GM18870 (cell line): ENCODE measurements around the gene SYNJ2.

ENCODE experiments used
- ATAC-seq: cut with Tn5 transposase; IDR thresholded peaks from one replicate; pipeline ENCODE4 v1.9.1; 2021; ENCODE audit warnings: moderate library complexity; ENCODE audit not compliant: unreplicated experiment

SYNJ2 gene

GRCh38 chr6:157997893-157998608 lies 16.4 kb downstream of the SYNJ2 start:
- no peak for ATAC-seq

GRCh38 chr6:157998707-157999167 lies 17.1 kb downstream of the SYNJ2 start:
- ATAC-seq: no peak

- no peak for ATAC-seq
These were observed 17.7 kb downstream of the SYNJ2 start for GRCh38 chr6:157999168-158000051.

- ATAC-seq: no peak
These were observed 19.1 kb downstream of the SYNJ2 start for GRCh38 chr6:158000530-158001307.

GRCh38 chr6:158002249-158002950 lies 20.7 kb downstream of the SYNJ2 start:
- no peak for ATAC-seq

GRCh38 chr6:158002951-158003853 lies 21.5 kb downstream of the SYNJ2 start:
- no peak for ATAC-seq

GRCh38 chr6:158003910-158004700 lies 22.4 kb downstream of the SYNJ2 start:
- no peak for ATAC-seq

GRCh38 chr6:158004701-158005095 lies 23.0 kb downstream of the SYNJ2 start:
- no peak for ATAC-seq

- no peak for ATAC-seq
These were observed 24.0 kb downstream of the SYNJ2 start for GRCh38 chr6:158005626-158006180.

GRCh38 chr6:158006331-158006730 lies 24.7 kb downstream of the SYNJ2 start:
- ATAC-seq: no peak

GRCh38 chr6:158006821-158007570 lies 25.3 kb downstream of the SYNJ2 start:
- ATAC-seq: no peak

- no peak for ATAC-seq
These were observed 27.1 kb downstream of the SYNJ2 start for GRCh38 chr6:158008864-158009113.

GRCh38 chr6:158009114-158009891 lies 27.6 kb downstream of the SYNJ2 start:
- no peak for ATAC-seq

GRCh38 chr6:158009935-158010585 lies 28.4 kb downstream of the SYNJ2 start:
- ATAC-seq: no peak

GRCh38 chr6:158010591-158011477 lies 29.2 kb downstream of the SYNJ2 start:
- no peak for ATAC-seq

- ATAC-seq: no peak
These were observed 29.8 kb downstream of the SYNJ2 start for GRCh38 chr6:158011478-158011920.
